Colonic mucosa (tissue), 4 donors: ENCODE data around the gene PLXDC1. TPM values are rescaled to one million over a fixed set of nuclear protein-coding genes. Genes with fewer than 3 reads are reported as not detected.

Source experiments
- DNase-seq: peaks from one replicate; pipeline ENCODE4 v3.0.0-alpha.2; 2020
- H3K27ac ChIP-seq: fragments of 200-600 bp; one replicate; pipeline ENCODE4 v1.8.0; 2021
- H3K27me3 ChIP-seq: fragments of 200-600 bp; one replicate; pipeline ENCODE4 v1.8.0; 2021
- H3K36me3 ChIP-seq: fragments of 200-600 bp; one replicate; pipeline ENCODE4 v1.8.0; 2021
- H3K4me1 ChIP-seq: fragments of 200-600 bp; one replicate; pipeline ENCODE4 v1.8.0; 2021; ENCODE audit warnings: mild to moderate bottlenecking
- H3K4me3 ChIP-seq: fragments of 200-600 bp; one replicate; pipeline ENCODE4 v1.8.0; 2021
- H3K9ac ChIP-seq, 2 donors: one replicate each; pipeline ENCODE4 v1.7.0; 2013; ENCODE audit warnings: control low read depth in 2 of 2, low read depth in 2 of 2, low read length in 2 of 2
- H3K9me3 ChIP-seq: fragments of 200-600 bp; one replicate; pipeline ENCODE4 v1.8.0; 2021
- intact Hi-C: fragments of 100-400 bp; cut with DNase I; formaldehyde crosslinking; loops from one replicate; pipeline ENCODE4 v1.14.1; 2022
- total RNA-seq, 2 donors: library from RNA; stranded (reverse); fragmentation: NEBNext Ultra II Directional in 1 of 2; extraction: Animal tissue kit (Norgen Biotek cat#: 25700) in 1 of 2; gene quantifications; one replicate each; pipeline ENCODE4 v1.2.1, GENCODE V29; 2021
- TF ChIP-seq, protein P1 (sequence below): fragments of 200-600 bp; IDR thresholded peaks from one replicate; pipeline ENCODE4 v1.8.0; 2022; ENCODE audit warnings: antibody characterized with exemption, mild to moderate bottlenecking
- donor health status: healthy.
- donor health status: DM: no; HTN: no; CAD: no.
- donor health status: DM: no; HTN: no; CAD: no.

The PLXDC1 gene
- total RNA-seq, 2 donors from 2014 or later = 0.54 to 4.4 TPM

DNA sequence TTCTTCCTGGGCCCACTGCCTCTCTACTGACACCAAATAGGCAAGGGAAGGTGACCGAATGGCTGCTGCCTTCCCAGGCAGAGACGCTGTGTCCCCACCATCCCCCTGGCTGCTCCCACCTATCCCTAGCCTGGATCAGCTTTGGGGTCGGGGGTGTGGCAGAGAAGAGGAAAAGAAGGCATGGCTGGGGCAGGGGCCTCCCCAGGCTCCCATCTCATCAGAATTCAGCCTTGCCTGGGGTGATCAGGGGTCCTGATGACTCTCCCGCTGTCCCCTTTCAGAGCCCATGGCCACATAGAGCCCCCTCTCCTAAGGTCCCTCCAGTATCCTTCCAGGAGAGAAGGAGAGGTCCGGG is 665 bp downstream of the PLXDC1 start:
- TF ChIP-seq, protein P1, sequence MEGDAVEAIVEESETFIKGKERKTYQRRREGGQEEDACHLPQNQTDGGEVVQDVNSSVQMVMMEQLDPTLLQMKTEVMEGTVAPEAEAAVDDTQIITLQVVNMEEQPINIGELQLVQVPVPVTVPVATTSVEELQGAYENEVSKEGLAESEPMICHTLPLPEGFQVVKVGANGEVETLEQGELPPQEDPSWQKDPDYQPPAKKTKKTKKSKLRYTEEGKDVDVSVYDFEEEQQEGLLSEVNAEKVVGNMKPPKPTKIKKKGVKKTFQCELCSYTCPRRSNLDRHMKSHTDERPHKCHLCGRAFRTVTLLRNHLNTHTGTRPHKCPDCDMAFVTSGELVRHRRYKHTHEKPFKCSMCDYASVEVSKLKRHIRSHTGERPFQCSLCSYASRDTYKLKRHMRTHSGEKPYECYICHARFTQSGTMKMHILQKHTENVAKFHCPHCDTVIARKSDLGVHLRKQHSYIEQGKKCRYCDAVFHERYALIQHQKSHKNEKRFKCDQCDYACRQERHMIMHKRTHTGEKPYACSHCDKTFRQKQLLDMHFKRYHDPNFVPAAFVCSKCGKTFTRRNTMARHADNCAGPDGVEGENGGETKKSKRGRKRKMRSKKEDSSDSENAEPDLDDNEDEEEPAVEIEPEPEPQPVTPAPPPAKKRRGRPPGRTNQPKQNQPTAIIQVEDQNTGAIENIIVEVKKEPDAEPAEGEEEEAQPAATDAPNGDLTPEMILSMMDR = no peak
- H3K36me3 ChIP-seq = no peaks in the 10 kb centered on the region
- peaks cover 18% of the 10 kb centered on the region for H3K27me3 ChIP-seq
- H3K9ac ChIP-seq = peak overlapping the region in 1 of 2 donors; percentile 50
- DNase-seq = no peak
- no peak overlapping the region for H3K27ac ChIP-seq
- no peaks in the 10 kb centered on the region for H3K9me3 ChIP-seq
- peak overlapping the region; percentile 39 for H3K4me3 ChIP-seq
- intact Hi-C loops = loop anchor here (10.0 kb wide), 1 partner anchor 266 kb away; no protein-coding TSS in a partner anchor
- no peaks in the 10 kb centered on the region for H3K4me1 ChIP-seq

DNA sequence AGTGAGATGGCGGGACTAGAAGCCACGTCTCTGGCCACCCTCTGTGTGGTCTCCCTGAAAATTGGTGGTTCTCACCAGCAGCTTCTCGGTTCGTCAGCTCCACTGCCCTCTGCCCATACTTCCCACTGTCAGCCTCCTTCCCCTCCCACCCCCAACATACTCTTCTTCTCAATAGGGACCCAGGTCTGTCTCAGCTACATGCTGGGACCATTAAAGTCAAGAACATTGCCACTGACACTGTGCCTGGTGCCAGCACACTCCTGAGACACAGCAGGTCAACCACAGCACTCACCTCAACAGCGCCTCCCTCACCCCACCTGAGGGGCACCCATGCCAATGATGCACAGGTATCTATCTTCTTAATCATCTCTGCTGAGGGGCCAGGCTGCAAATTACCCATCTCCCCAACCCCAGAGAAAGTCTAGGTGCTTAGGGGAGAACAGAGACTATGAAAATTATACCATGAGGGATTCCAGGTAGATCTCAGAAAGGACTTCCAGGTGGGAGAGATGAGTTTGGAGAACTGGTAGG is 1.3 kb downstream of the PLXDC1 start:
- Histone ChIP-seq H3K4me1 (no peaks in the 10 kb centered on the region), H3K9ac (no peak overlapping the region), H3K27me3 (peaks cover 18% of the 10 kb centered on the region), H3K27ac (no peak overlapping the region), H3K4me3 (no peak overlapping the region), H3K36me3 (no peaks in the 10 kb centered on the region), H3K9me3 (no peaks in the 10 kb centered on the region)
- intact Hi-C loops = loop anchor here (10.0 kb wide), 1 partner anchor 265 kb away; no protein-coding TSS in a partner anchor
- TF ChIP-seq, protein P1 = no peak
- DNase-seq = no peak

DNA sequence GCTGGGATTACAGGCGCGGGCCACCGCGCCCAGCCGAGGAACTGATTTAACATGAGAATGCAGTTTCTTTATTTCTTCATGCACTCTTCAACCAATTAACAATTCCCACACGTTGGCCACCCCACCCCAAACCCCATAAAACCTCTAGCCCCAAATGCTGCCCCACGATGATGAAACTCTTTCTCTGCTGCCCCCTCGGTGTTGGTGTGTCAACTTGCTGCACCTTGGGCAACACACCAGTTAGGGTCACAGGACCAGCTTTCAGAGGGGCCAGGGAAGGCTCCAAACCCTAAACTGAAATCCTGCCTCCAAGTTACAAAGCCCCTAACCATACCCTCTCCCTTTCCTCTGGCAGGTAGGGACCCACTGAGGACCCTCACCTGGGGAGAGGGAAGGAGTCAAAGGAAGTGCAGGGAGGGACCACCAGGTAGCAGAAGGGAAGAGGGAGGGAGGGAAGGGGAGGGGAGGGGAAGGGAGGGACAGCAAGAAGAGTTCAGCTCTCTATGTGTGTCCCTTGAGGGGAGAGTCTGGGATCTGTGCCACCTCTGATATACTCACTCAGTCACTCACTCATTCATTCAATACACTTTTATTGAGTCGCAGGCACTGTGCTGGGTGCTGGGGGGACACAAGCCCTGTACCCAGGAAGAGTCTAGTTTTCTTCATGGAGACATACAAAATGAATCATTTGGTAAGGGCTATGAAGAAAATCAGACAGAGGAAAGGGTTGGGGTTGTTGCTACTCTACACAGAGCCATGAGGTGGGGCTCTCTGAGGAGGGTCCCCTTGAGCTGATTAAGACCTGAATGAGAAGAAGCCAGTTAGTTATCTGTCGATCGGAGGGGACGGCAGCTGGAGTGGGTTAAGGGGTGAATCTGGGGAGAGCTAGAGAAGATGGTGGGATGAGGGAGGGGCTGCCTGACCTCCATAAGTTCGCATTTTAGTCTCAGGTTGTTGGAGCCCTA is 3.9 kb downstream of the PLXDC1 start:
- Histone ChIP-seq H3K27ac (no peak overlapping the region), H3K9me3 (no peaks in the 10 kb centered on the region), H3K4me3 (no peak overlapping the region), H3K27me3 (peaks cover 18% of the 10 kb centered on the region), H3K4me1 (no peaks in the 10 kb centered on the region), H3K9ac (peak overlapping the region in 1 of 2 donors; percentile 24), H3K36me3 (no peaks in the 10 kb centered on the region)
- TF ChIP-seq, protein P1 = no peak
- DNase-seq = no peak
- intact Hi-C loops = loop anchor here (5.0 kb wide), 1 partner anchor 80 kb away; no protein-coding TSS in a partner anchor

DNA sequence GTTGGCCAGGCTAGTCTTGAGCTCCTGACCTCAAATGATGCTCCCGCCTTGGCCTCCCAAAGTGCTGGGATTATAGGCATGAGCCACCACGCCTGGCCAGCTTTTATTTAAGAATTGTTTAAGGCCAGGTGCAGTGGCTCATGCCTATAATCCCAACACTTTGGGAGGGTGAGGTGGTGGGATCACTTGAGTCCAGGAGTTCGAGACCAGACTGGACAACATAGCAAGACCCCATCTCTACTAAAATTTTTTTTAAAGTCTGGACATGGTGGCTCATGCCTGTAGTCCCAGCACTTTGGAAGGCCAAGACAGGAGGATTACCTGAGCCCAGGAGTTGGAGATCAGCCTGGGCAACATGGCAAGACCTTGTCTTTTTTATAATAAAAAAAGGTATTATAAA is 5.2 kb downstream of the PLXDC1 start:
- intact Hi-C loops = loop anchor here (5.0 kb wide), 1 partner anchor 79 kb away; no protein-coding TSS in a partner anchor
- TF ChIP-seq, protein P1 = no peak
- no peaks in the 10 kb centered on the region for H3K4me1 ChIP-seq

DNA sequence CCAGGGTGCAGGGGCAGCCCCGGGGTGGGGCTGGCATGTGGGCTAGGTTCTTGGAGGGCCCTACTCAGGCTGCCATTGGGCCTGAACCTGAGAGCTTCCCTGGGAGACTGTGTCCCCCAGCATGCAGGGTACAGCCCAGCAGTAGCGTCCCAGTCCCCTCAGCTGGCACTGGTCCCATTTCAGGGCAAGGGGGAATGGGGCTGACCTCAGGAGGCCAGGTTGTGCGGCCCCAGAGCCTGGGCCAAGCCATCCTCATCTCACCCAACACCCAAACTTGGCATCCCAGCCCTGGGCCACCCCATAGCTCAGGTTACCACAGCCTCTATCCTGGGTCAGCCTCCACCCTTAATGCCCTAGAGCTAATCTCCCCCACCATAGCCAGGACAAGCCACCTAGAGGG is 6.3 kb downstream of the PLXDC1 start:
- no peak for DNase-seq
- H3K36me3 ChIP-seq = no peaks in the 10 kb centered on the region
- H3K9ac ChIP-seq = peak overlapping the region in 1 of 2 donors; percentile 35
- H3K9me3 ChIP-seq = no peaks in the 10 kb centered on the region
- H3K27me3 ChIP-seq = peaks cover under 1% of the 10 kb centered on the region
- intact Hi-C loops = loop anchor here (5.0 kb wide), 1 partner anchor 78 kb away; no protein-coding TSS in a partner anchor
- TF ChIP-seq, protein P1 = no peak
- no peak overlapping the region for H3K4me3 ChIP-seq
- H3K27ac ChIP-seq = no peak overlapping the region
- no peaks in the 10 kb centered on the region for H3K4me1 ChIP-seq

More for the DNA sequence above, 5.2 kb downstream of the PLXDC1 start:
- Histone ChIP-seq H3K9me3 (no peaks in the 10 kb centered on the region), H3K27ac (no peak overlapping the region), H3K9ac (no peak overlapping the region), H3K36me3 (no peaks in the 10 kb centered on the region), H3K27me3 (peaks cover 11% of the 10 kb centered on the region), H3K4me3 (no peak overlapping the region)
- DNase-seq = no peak
